Activated CD8-positive, alpha-beta T cell treated with anti-CD3 and anti-CD28 coated beads, Interleukin-2, amount 10 ng/mL, durations not matched to agents 7 days and 5 days (primary cell): ENCODE results near the gene TMEM45A. TPM values are rescaled to one million over a fixed set of nuclear protein-coding genes. Genes with fewer than 3 reads are reported as not detected.
"Not testable (repeated sequence)": the region's sequence is repeated elsewhere in the genome, so short reads cannot be mapped to it uniquely, and the experiment has no call there.

Experiments
- ATAC-seq: fragments of 150-1000 bp; cut with Tn5 transposase; one replicate; pipeline ENCODE4 v1.10.0; 2021; ENCODE audit warnings: moderate library complexity
- CTCF ChIA-PET: fragments of 350-600 bp; sonication (Branson Sonifier 250); formaldehyde crosslinking; loops from one replicate; lab custom pipeline; 2021; ENCODE audit warnings: antibody characterized with exemption; lab: Charles Lee
- POLR2A ChIA-PET: fragments of 350-600 bp; sonication (Branson Sonifier 250); formaldehyde crosslinking; loops from one replicate; lab custom pipeline; 2021; ENCODE audit warnings: antibody characterized with exemption; lab: Charles Lee
- DNase-seq: peaks from one replicate; pipeline ENCODE4 v3.0.0-alpha.2; 2020
- H3K27ac Mint-ChIP-seq: one replicate; pipeline ENCODE4 v1.8.0; 2021; ENCODE audit warnings: mild to moderate bottlenecking, mixed read lengths
- H3K27me3 Mint-ChIP-seq: one replicate; pipeline ENCODE4 v1.8.0; 2021; ENCODE audit warnings: low read depth, mixed read lengths
- H3K36me3 Mint-ChIP-seq: one replicate; pipeline ENCODE4 v1.8.0; 2021; ENCODE audit warnings: low read depth, mixed read lengths
- H3K4me1 Mint-ChIP-seq: one replicate; pipeline ENCODE4 v1.8.0; 2021; ENCODE audit warnings: low read depth, mixed read lengths
- H3K4me3 Mint-ChIP-seq: one replicate; pipeline ENCODE4 v1.8.0; 2021; ENCODE audit warnings: mild to moderate bottlenecking, mixed read lengths
- H3K9me3 Mint-ChIP-seq: one replicate; pipeline ENCODE4 v1.8.0; 2022; ENCODE audit warnings: mixed read lengths; ENCODE audit not compliant: insufficient read depth
- total RNA-seq, 2 experiments: library from RNA; stranded (reverse); gene quantifications; one replicate each; pipeline ENCODE4 v1.2.3, GENCODE V29; 2021

TMEM45A gene
- total RNA-seq, 2 experiments from 2014 or later, result 0.29 to 0.42 TPM

DNA sequence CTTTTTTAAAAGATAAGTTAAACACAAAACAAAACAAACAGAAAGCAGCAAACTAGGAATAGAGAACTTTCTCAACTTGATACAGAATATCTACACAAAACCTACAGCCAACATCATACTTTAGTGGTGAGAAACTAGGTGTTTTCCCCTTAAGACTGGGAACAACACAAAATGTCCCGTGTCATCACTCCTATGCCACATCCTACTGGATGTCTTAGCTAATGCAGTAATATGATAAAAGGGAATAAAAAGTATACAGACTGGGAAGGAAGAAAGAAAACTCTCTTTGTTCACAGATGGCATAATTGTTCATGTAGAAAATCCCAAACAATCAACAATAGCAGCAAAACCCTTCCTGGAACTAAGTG lies 45.9 kb downstream of the TMEM45A start:
- CTCF ChIA-PET, result no interaction called here
- no peak overlapping the region for H3K27ac Mint-ChIP-seq
- no peaks in the 10 kb centered on the region for H3K9me3 Mint-ChIP-seq
- no peak for DNase-seq
- ATAC-seq, result no peak
- no peak overlapping the region for H3K4me3 Mint-ChIP-seq
- no peaks in the 10 kb centered on the region for H3K36me3 Mint-ChIP-seq
- H3K4me1 Mint-ChIP-seq, result no peaks in the 10 kb centered on the region
- POLR2A ChIA-PET, result no interaction called here
- peaks cover 3% of the 10 kb centered on the region for H3K27me3 Mint-ChIP-seq

DNA sequence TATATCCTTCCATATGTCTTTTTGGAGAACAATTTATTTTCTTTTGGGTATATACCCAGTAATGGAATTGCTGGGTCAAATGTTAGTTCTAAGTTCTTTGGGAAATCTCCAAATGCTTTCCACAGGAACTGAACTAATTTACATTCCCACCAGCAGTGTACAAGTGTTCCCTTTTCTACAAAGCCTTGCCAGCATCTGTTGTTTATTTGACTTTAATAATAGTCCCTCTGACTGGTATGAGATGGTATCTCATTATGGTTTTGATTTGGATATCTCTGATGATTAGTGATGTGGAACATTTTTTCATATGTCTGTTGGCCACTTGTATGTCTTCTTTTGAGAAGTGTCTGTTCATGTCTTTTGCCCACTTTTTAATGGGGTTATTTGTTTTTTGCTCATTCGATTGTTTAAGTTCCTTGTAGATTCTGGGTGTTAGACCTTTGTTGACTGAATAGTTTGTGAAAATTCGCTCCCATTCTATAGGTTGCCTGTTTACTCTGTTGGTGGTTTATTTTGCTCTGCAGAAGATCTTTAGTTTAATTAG lies 48.4 kb downstream of the TMEM45A start:
- Mint-ChIP-seq H3K4me1 (no peaks in the 10 kb centered on the region), H3K27ac (no peak overlapping the region), H3K9me3 (no peaks in the 10 kb centered on the region), H3K4me3 (no peak overlapping the region), H3K36me3 (no peaks in the 10 kb centered on the region), H3K27me3 (peaks cover 12% of the 10 kb centered on the region)
- CTCF ChIA-PET, result no interaction called here
- DNase-seq, result no peak
- POLR2A ChIA-PET, result no interaction called here
- no peak for ATAC-seq

GRCh38 chr3:100541428-100541827 lies 49.0 kb downstream of the TMEM45A start:
- H3K4me3 Mint-ChIP-seq, H3K9me3 Mint-ChIP-seq, H3K27ac Mint-ChIP-seq, H3K36me3 Mint-ChIP-seq, DNase-seq, ATAC-seq, CTCF ChIA-PET, POLR2A ChIA-PET, H3K4me1 Mint-ChIP-seq: not testable (repeated sequence)
- H3K27me3 Mint-ChIP-seq, result peaks cover 17% of the 10 kb centered on the region

- peaks cover 16% of the 10 kb centered on the region for H3K27me3 Mint-ChIP-seq
- no peaks in the 10 kb centered on the region for H3K9me3 Mint-ChIP-seq
- H3K27ac Mint-ChIP-seq, result no peak overlapping the region
- ATAC-seq, result no peak
- H3K4me3 Mint-ChIP-seq, result no peak overlapping the region
- DNase-seq, result no peak
- ChIA-PET CTCF (no interaction called here), POLR2A (no interaction called here)
- no peaks in the 10 kb centered on the region for H3K36me3 Mint-ChIP-seq
- H3K4me1 Mint-ChIP-seq, result no peaks in the 10 kb centered on the region
These were observed 53.0 kb downstream of the TMEM45A start for GRCh38 chr3:100545371-100545770.

DNA sequence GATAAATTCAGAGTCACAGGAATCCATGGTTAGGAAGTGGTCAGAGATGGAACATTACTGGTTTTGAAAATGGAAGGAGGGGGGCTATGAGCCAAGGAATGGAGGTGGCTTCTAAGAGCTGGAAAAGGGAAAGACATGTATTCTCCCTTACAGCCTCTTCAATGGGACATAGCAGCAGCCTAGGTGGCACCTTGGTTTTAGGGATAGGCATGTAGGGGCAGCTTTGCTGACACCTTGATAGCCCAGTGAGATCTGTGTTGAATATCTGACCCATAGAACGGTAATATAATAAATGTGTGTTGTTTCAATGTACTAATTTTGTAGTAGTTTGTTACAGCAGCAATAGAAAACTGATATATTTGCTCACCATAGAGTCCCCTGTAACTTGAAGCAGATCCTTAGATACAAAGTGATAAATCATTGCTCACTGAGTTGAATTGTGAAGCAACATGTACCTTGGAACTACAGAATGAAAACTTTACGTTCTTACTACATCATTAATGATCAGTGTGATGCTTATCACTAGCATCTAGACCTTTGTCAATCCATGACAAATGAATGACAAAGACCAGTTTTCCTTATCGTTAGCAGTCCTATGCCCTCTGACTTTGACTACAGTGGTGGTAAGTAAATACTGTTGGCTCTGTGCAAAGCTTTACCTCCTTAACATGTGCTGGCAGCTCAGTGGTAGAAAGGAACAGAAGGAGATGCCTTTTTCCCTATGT lies 53.8 kb downstream of the TMEM45A start:
- POLR2A ChIA-PET, result no interaction called here
- Mint-ChIP-seq H3K9me3 (no peaks in the 10 kb centered on the region), H3K36me3 (no peaks in the 10 kb centered on the region), H3K4me3 (no peak overlapping the region), H3K27ac (no peak overlapping the region), H3K27me3 (peaks cover 16% of the 10 kb centered on the region), H3K4me1 (no peaks in the 10 kb centered on the region)
- CTCF ChIA-PET, result interaction anchor here (1.2 kb wide), 1 partner anchor 21 kb away, joined by 4 read pairs; no protein-coding TSS in a partner anchor
- DNase-seq (no peak), ATAC-seq (no peak)

DNA sequence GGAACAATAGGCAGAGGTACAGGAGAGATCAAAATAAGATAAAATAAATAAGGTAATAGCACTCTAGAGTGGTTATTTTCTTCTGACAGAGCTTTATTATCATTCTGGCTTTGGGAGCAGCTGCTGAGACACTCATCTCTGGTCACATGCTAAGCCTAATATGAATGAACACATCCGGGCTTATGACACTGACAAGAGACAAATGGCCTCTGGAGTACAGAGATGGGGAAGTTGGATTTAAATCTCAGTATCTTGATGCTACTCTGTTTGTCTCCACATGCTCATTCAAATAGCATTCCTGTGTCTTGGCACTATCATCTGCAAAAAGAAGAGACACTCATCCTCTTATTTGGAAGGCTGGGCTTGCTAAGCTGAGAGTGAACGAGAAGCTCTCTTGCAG lies 55.6 kb downstream of the TMEM45A start:
- no peak for ATAC-seq
- no peak overlapping the region for H3K27ac Mint-ChIP-seq
- H3K4me1 Mint-ChIP-seq, result no peaks in the 10 kb centered on the region
- no peak for DNase-seq
- CTCF ChIA-PET, result no interaction called here
- H3K4me3 Mint-ChIP-seq, result no peak overlapping the region
- H3K27me3 Mint-ChIP-seq, result peaks cover 23% of the 10 kb centered on the region
- H3K36me3 Mint-ChIP-seq, result no peaks in the 10 kb centered on the region
- H3K9me3 Mint-ChIP-seq, result no peaks in the 10 kb centered on the region
- POLR2A ChIA-PET, result no interaction called here

- DNase-seq (no peak), ATAC-seq (no peak)
- no peak overlapping the region for H3K4me3 Mint-ChIP-seq
- H3K9me3 Mint-ChIP-seq, result no peaks in the 10 kb centered on the region
- H3K27me3 Mint-ChIP-seq, result peaks cover 10% of the 10 kb centered on the region
- H3K36me3 Mint-ChIP-seq, result no peaks in the 10 kb centered on the region
- no peaks in the 10 kb centered on the region for H3K4me1 Mint-ChIP-seq
- H3K27ac Mint-ChIP-seq, result no peak overlapping the region
- ChIA-PET CTCF (no interaction called here), POLR2A (no interaction called here)
These were observed 61.4 kb downstream of the TMEM45A start for GRCh38 chr3:100553618-100554372.

DNA sequence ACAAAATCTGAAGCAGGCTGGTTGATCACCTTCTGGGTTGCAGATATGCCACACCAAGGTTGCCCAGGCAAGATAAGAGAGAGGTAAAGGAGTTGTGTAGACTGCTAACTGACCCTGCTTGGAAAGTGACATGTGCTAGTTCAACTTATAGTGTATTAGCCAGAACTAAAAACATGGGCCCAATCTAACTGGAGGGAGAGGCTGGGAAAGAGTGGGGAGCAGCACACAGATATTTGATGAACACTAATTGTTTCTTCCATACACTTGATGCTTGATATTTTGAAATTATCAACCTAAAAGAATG lies 61.9 kb downstream of the TMEM45A start:
- ChIA-PET CTCF (no interaction called here), POLR2A (no interaction called here)
- H3K27me3 Mint-ChIP-seq, result peaks cover 10% of the 10 kb centered on the region
- DNase-seq, result no peak
- no peak for ATAC-seq
- no peak overlapping the region for H3K27ac Mint-ChIP-seq
- H3K4me1 Mint-ChIP-seq, result no peaks in the 10 kb centered on the region
- no peaks in the 10 kb centered on the region for H3K36me3 Mint-ChIP-seq
- no peak overlapping the region for H3K4me3 Mint-ChIP-seq
- H3K9me3 Mint-ChIP-seq, result no peaks in the 10 kb centered on the region

DNA sequence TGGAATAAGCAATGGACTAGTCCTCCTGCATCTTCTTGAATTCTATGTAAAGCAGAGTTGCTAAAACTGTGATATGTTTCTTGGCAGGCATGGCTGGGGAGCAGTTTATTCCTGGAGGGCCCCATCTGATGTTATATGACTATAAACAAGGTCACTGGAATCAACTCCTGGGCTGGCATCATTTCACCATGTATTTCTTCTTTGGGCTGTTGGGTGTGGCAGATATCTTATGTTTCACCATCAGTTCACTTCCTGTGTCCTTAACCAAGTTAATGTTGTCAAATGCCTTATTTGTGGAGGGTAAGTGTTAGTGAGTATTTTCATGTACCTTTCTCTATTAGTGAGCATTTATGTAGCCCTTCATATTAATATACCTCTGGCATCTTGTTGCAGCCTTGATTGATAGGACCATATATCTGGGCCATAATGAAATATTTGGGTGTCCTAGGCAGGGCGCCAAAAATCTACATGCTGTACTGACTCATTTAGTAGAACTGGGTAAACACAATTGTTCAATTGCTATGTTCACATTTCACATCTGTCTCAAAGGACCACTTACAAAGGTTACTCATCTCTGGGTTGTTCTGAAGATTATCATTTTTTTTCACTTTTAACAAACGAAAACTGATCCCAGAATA lies 64.4 kb downstream of the TMEM45A start:
- no peak overlapping the region for H3K27ac Mint-ChIP-seq
- H3K27me3 Mint-ChIP-seq, result peaks cover 10% of the 10 kb centered on the region
- CTCF ChIA-PET, result no interaction called here
- ATAC-seq (no peak), DNase-seq (no peak)
- H3K9me3 Mint-ChIP-seq, result no peaks in the 10 kb centered on the region
- H3K36me3 Mint-ChIP-seq, result no peaks in the 10 kb centered on the region
- H3K4me1 Mint-ChIP-seq, result no peaks in the 10 kb centered on the region
- H3K4me3 Mint-ChIP-seq, result no peak overlapping the region
- POLR2A ChIA-PET, result no interaction called here

DNA sequence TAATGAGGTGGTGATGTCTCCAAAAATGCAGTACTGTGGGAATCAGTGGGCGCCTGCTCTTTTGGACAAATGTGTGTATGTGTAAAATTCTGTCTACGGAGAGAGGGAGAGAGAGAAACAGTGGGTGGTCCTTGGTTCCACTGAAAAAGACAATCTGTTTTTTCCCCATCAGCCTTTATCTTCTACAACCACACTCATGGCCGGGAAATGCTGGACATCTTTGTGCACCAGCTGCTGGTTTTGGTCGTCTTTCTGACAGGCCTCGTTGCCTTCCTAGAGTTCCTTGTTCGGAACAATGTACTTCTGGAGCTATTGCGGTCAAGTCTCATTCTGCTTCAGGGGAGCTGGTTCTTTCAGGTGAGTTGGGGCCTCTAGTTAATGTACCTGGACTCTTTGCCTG lies 65.8 kb downstream of the TMEM45A start:
- Mint-ChIP-seq H3K9me3 (no peaks in the 10 kb centered on the region), H3K27me3 (peaks cover 3% of the 10 kb centered on the region), H3K36me3 (no peaks in the 10 kb centered on the region), H3K4me3 (no peak overlapping the region), H3K27ac (no peak overlapping the region), H3K4me1 (no peaks in the 10 kb centered on the region)
- POLR2A ChIA-PET, result no interaction called here
- CTCF ChIA-PET, result no interaction called here
- no peak for ATAC-seq
- DNase-seq, result no peak

GRCh38 chr3:100560426-100560825 lies 68.0 kb downstream of the TMEM45A start:
- POLR2A ChIA-PET, result no interaction called here
- no peaks in the 10 kb centered on the region for H3K36me3 Mint-ChIP-seq
- H3K9me3 Mint-ChIP-seq, result no peaks in the 10 kb centered on the region
- CTCF ChIA-PET, result no interaction called here
- H3K4me1 Mint-ChIP-seq, result no peaks in the 10 kb centered on the region
- no peak for DNase-seq
- no peak overlapping the region for H3K4me3 Mint-ChIP-seq
- no peak for ATAC-seq
- no peak overlapping the region for H3K27ac Mint-ChIP-seq
- H3K27me3 Mint-ChIP-seq, result peaks cover 3% of the 10 kb centered on the region

GRCh38 chr3:100561459-100562158 lies 69.2 kb downstream of the TMEM45A start:
- no peaks in the 10 kb centered on the region for H3K9me3 Mint-ChIP-seq
- ChIA-PET POLR2A (no interaction called here), CTCF (no interaction called here)
- H3K4me1 Mint-ChIP-seq, result no peaks in the 10 kb centered on the region
- ATAC-seq (no peak), DNase-seq (no peak)
- H3K27me3 Mint-ChIP-seq, result peaks cover 3% of the 10 kb centered on the region
- no peak overlapping the region for H3K27ac Mint-ChIP-seq
- H3K36me3 Mint-ChIP-seq, result no peaks in the 10 kb centered on the region
- H3K4me3 Mint-ChIP-seq, result no peak overlapping the region
